Panc1 (cell line): Measurements from ENCODE around the gene FAM72A.
"Not testable (repeated sequence)": the region's sequence is repeated elsewhere in the genome, so short reads cannot be mapped to it uniquely, and the experiment has no call there.

Experiments
- POLR2AphosphoS5 ChIP-seq: IDR thresholded peaks from 2 replicates; pipeline ENCODE4 v1.6.1; 2012; ENCODE audit warnings: mild to moderate bottlenecking, low read depth, low read length, moderate library complexity
- SIN3A ChIP-seq: IDR thresholded peaks from 2 replicates; pipeline ENCODE4 v1.6.1; 2012; ENCODE audit warnings: low read depth, mild to moderate bottlenecking, low read length, moderate library complexity, borderline replicate concordance; ENCODE audit not compliant: insufficient read depth
- TCF7L2 ChIP-seq: IDR thresholded peaks from 2 replicates; pipeline ENCODE4 v1.6.1; 2011; ENCODE audit warnings: mild to moderate bottlenecking, low read depth, low read length, inconsistent platforms
- TF ChIP-seq, protein P1 (sequence below): fragments of 450-650 bp; IDR thresholded peaks from 2 replicates; pipeline ENCODE4 v1.5.1; 2017; ENCODE audit warnings: mild to moderate bottlenecking

DNA sequence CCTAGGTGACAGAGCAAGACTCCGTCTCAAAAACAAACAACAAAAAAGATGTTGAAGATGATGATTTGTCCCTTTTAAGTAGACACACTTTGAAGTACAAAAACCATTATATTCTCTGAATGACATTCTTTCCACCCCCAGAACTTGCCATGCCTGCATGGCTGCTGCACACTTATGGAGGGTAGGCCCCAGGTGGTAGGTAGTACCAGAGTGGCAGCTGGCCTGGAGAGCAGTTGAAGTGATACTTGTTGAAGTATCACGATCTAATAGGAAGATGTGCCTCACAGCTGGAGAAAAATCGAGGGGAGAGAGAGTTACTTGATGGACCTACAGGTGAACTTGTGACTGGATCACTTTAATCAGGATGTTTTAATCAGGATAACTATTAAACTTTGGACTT lies 15.6 kb upstream of the FAM72A start:
- TF ChIP-seq, protein P1, sequence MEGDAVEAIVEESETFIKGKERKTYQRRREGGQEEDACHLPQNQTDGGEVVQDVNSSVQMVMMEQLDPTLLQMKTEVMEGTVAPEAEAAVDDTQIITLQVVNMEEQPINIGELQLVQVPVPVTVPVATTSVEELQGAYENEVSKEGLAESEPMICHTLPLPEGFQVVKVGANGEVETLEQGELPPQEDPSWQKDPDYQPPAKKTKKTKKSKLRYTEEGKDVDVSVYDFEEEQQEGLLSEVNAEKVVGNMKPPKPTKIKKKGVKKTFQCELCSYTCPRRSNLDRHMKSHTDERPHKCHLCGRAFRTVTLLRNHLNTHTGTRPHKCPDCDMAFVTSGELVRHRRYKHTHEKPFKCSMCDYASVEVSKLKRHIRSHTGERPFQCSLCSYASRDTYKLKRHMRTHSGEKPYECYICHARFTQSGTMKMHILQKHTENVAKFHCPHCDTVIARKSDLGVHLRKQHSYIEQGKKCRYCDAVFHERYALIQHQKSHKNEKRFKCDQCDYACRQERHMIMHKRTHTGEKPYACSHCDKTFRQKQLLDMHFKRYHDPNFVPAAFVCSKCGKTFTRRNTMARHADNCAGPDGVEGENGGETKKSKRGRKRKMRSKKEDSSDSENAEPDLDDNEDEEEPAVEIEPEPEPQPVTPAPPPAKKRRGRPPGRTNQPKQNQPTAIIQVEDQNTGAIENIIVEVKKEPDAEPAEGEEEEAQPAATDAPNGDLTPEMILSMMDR = not testable (repeated sequence)
- TF ChIP-seq SIN3A, POLR2AphosphoS5, TCF7L2: not testable (repeated sequence)
